Left renal pelvis (tissue), 4 donors: ENCODE data around the gene PTPA. TPM values are rescaled to one million over a fixed set of nuclear protein-coding genes. Genes with fewer than 3 reads are reported as not detected.
"Not testable (repeated sequence)": the region's sequence is repeated elsewhere in the genome, so short reads cannot be mapped to it uniquely, and the experiment has no call there.

ENCODE experiments used
- DNase-seq, 4 donors: peaks; one replicate each; pipeline ENCODE4 v3.0.0-alpha.2; 2013; ENCODE audit warnings: low read depth in 4 of 4, low spot score in 3 of 4
- polyA plus RNA-seq, 4 donors: library from polyadenylated mRNA; unstranded; fragments of 120-200 nt; gene quantifications; one replicate each; pipeline ENCODE4 v1.2.1, GENCODE V29; 2013; ENCODE audit not compliant: insufficient read length in 4 of 4

PTPA gene
- polyA plus RNA-seq, 4 donors: 94.0 to 126 (median 105) TPM

- no peak for DNase-seq
Observed at GRCh38 chr9:129150672-129151211, 39.5 kb downstream of the PTPA start.

GRCh38 chr9:129151469-129151868 is 40.3 kb downstream of the PTPA start:
- no peak for DNase-seq

- no peak for DNase-seq
Observed at GRCh38 chr9:129154866-129155477, 43.8 kb downstream of the PTPA start.

GRCh38 chr9:129156163-129156562 is 44.9 kb downstream of the PTPA start:
- DNase-seq: no peak

DNA sequence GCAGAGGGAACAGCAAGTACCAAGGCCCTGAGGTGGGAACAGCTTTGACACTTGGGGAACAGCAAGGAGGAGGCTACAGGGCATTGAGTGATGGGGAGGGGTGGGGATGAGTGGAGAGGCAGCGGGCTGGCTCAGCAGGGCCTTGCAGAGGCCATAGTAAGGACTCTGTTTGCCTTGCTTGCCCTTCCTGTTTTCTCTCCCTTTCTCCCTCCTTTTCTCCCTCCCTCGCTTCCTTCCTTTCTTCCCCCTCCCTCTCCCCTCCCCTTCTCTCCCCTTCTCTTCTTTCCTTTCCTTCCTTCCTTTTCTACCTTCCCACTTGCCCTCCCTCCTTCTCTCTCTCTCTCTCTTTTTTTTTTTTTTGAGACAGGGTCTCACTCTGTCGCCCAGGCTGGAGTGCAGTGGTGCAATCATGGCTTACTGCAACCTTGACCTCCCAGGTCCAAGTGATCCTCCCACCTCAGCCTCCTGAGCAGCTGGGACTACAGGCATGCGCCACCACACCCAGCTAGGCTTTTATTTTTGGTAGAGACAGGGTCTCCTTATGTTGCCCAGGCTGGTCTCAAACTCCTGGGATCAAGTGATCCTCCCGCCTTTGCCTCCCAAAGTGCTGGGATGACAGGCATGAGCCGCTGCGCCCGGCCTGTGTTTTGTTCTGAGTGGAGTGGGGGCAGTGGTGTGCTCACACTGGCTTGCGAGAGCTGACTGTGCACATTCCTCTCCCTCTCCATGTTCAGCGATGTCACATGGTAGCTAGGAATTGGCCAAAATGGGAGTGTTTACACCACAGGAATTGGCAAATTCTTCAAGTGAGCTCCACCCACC is 49.7 kb downstream of the PTPA start:
- DNase-seq: no peak

DNA sequence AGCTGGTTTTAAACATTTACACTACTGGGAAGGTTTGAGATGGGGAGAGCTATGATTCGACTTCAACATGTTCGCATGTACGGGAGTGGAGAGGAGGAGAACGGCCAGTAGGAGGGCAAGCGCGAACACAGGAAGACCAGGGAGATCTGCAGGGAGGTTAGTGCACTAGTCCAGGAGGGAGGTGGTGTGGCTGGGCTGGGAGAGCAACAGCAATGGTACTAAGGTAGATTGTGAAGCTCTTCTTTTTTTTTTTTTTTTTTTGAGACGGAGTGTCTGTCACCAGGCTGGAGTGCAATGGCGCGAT is 50.3 kb downstream of the PTPA start:
- no peak for DNase-seq

- no peak for DNase-seq
Observed at GRCh38 chr9:129162497-129163197, 51.4 kb downstream of the PTPA start.

GRCh38 chr9:129163198-129163670 is 52.0 kb downstream of the PTPA start:
- DNase-seq: not testable (repeated sequence)

- no peak for DNase-seq
Observed at GRCh38 chr9:129163753-129164152, 52.5 kb downstream of the PTPA start.

GRCh38 chr9:129164246-129164930 is 53.2 kb downstream of the PTPA start:
- no peak for DNase-seq

GRCh38 chr9:129165198-129165597 is 54.0 kb downstream of the PTPA start:
- no peak for DNase-seq

- DNase-seq: no peak
Observed at GRCh38 chr9:129166623-129167557, 55.7 kb downstream of the PTPA start.

DNA sequence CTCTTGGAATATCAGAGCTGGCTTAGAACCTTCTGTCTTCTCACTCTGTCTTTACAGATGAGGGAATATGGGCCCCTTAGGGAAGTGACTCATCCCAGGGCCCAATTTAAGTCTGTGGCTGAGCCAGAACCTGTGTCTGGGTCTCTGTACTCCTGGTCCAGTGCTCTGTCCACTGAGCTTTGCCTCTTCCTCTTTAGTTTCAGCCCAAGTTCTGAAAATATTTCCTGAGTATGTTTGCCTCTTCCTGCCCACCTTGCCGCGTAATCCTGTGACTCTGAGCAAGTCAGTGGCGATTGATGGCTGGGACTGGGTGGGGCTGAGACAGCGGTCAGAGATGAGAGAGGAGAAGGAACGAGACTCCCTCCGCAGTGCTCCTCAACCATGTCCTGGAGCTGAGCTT is 59.0 kb downstream of the PTPA start:
- DNase-seq: no peak

GRCh38 chr9:129171993-129172751 is 61.0 kb downstream of the PTPA start:
- no peak for DNase-seq

DNA sequence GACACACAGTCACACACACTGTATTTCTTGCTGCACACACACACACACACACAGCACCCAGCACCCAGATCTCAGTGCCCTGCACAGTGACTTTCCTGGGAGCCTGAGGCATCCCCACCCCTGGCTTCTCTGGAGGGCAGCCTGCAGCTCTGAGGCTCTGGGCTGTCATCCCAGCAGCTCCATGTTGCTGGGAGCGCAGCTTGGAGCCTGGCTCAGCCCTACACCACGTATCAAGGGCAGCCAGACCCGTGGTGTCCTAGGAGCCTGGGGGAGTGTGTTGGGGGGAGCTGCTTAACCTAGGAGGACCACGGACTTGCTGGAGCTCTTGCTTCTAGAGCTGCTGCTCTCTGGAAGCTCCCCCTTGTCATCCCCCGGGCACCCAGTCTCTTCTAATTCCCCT is 61.6 kb downstream of the PTPA start:
- DNase-seq: no peak

- DNase-seq: no peak
Observed at GRCh38 chr9:129173296-129174101, 62.3 kb downstream of the PTPA start.

- DNase-seq: peak in 3 of 4 donors; percentile 81 to 86 (median 82)
Observed at GRCh38 chr9:129174102-129174723, 63.0 kb downstream of the PTPA start.
